ENCODE measurements around the gene PAM.

DNA sequence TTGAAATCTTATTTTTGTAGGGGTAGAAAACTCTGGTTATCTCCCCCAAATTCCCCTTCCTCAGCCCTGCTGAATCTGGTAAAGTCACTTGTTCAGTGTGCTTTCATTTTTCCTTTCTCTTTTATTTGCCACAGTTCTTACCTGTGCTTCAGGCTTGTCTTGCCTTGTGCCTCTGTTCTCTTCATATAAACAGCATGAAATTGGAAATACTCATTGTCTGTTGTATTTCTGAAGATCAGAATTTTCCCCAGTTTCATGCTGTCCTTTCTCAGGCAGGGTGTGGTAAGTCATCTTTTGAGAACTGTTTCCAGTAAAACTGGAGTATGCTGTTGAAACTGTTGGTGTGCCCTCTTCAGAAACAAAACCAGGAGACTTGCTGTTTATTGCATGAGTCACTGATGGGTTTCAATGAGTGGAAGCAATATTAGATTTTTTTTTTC, 7.0 kb downstream of the PAM start:
- TF ChIP-seq POLR2A (IDR thresholded peaks at IDR 0.05; ENCODE audit: low read depth, low read length), result no peak
- no peak for TF ChIP-seq TAF1 (IDR thresholded peaks at IDR 0.05; ENCODE audit: low read depth, low read length)
- TF ChIP-seq SPI1 (IDR thresholded peaks at IDR 0.05; ENCODE audit: low read depth, low read length), result no peak
- TF ChIP-seq POU2F2 (IDR thresholded peaks at IDR 0.05; ENCODE audit: low read depth, low read length), result no peak
- TF ChIP-seq POLR2AphosphoS5 (IDR thresholded peaks at IDR 0.05; ENCODE audit: low read depth, low read length), result no peak

Data from GM12891 (cell line).